ENCODE data around the gene TSR1.

- TF ChIP-seq CTCF (IDR thresholded peaks at IDR 0.05) (no peak), EZH2 (IDR thresholded peaks at IDR 0.05; ENCODE audit: borderline replicate concordance, insufficient read depth, low read depth, low read length, poor library complexity, severe bottlenecking) (no peak)
These were observed 1.5 kb upstream of the TSR1 start for GRCh38 chr17:2337544-2338314.

Measured in B cell (primary cell).